GM12878 (cell line): ENCODE data around the gene CCBE1.

Source experiments
- CBX3 ChIP-seq: fragments of 200-600 bp; sonication (generic); IDR thresholded peaks from 2 replicates; pipeline ENCODE4 v1.6.1; 2016; ENCODE audit warnings: low read depth, borderline replicate concordance
- CTCF ChIP-seq, 3 experiments: IDR thresholded peaks in 2 of 3; conservative IDR thresholded peaks in 1 of 3; 2 replicates each; pipeline ENCODE4 v1.5.1; 2011; ENCODE audit warnings: low read depth in 3 of 3, low read length in 3 of 3, mild to moderate bottlenecking in 3 of 3, control low read depth in 2 of 3, moderate library complexity in 2 of 3, inconsistent platforms in 1 of 3, mixed read lengths in 1 of 3; ENCODE audit not compliant: control insufficient read depth in 2 of 3, insufficient read depth in 1 of 3; ENCODE audit errors: extremely low read depth in 1 of 3
- DPF2 ChIP-seq: fragments of 450-650 bp; IDR thresholded peaks from 2 replicates; pipeline ENCODE4 v1.6.1; 2017; ENCODE audit warnings: mild to moderate bottlenecking
- FOXM1 ChIP-seq: IDR thresholded peaks from 2 replicates; pipeline ENCODE4 v1.6.1; 2012; ENCODE audit warnings: low read depth, mild to moderate bottlenecking, inconsistent platforms, low read length, moderate library complexity
- HDAC2 ChIP-seq: fragments of 200-600 bp; sonication (generic); IDR thresholded peaks from 2 replicates; pipeline ENCODE4 v1.6.1; 2017
- NFYB ChIP-seq: IDR thresholded peaks from 2 replicates; pipeline ENCODE4 v1.6.1; 2011; ENCODE audit warnings: low read depth, mild to moderate bottlenecking, low read length, improper control_type of control experiment, moderate library complexity; ENCODE audit not compliant: insufficient read depth
- POLR2A ChIP-seq: IDR thresholded peaks from 2 replicates; pipeline ENCODE4 v1.6.1; 2011; ENCODE audit warnings: low read depth, mild to moderate bottlenecking, low read length
- POLR2AphosphoS5 ChIP-seq: IDR thresholded peaks from 2 replicates; pipeline ENCODE4 v1.6.1; 2011; ENCODE audit warnings: mild to moderate bottlenecking, low read length, inconsistent platforms
- RCOR1 ChIP-seq: conservative IDR thresholded peaks from 2 replicates; pipeline ENCODE4 v1.6.1; 2012; ENCODE audit warnings: low read depth, low read length, improper control_type of control experiment
- RFX5 ChIP-seq: IDR thresholded peaks from 2 replicates; pipeline ENCODE4 v1.6.1; 2011; ENCODE audit warnings: low read depth, low read length, improper control_type of control experiment
- SIX5 ChIP-seq: IDR thresholded peaks from 2 replicates; pipeline ENCODE4 v1.6.1; 2011; ENCODE audit warnings: mild to moderate bottlenecking, low read depth, low read length, moderate library complexity; ENCODE audit not compliant: severe bottlenecking
- USF1 ChIP-seq: IDR thresholded peaks from 2 replicates; pipeline ENCODE4 v1.6.1; 2011; ENCODE audit warnings: borderline replicate concordance, low read depth, mild to moderate bottlenecking, moderate library complexity, mixed read lengths, low read length; ENCODE audit not compliant: insufficient read depth; ENCODE audit errors: extremely low read length
- USF2 ChIP-seq: IDR thresholded peaks from 2 replicates; pipeline ENCODE4 v1.6.1; 2011; ENCODE audit warnings: low read depth, low read length, improper control_type of control experiment, borderline replicate concordance
- ZNF687 ChIP-seq: fragments of 450-650 bp; IDR thresholded peaks from 2 replicates; pipeline ENCODE4 v1.6.1; 2017; ENCODE audit warnings: mild to moderate bottlenecking, moderate library complexity

- TF ChIP-seq RCOR1: no peak
- TF ChIP-seq RFX5: no peak
- TF ChIP-seq DPF2: no peak
- TF ChIP-seq USF1: no peak
- TF ChIP-seq HDAC2: no peak
- no peak for TF ChIP-seq CBX3
- no peak for TF ChIP-seq FOXM1
- TF ChIP-seq NFYB: no peak
- TF ChIP-seq POLR2AphosphoS5: no peak
- no peak for TF ChIP-seq POLR2A
- no peak for TF ChIP-seq USF2
- TF ChIP-seq ZNF687: no peak
- TF ChIP-seq CTCF (IDR thresholded peaks at IDR 0.05 in 2 of 3, conservative IDR thresholded peaks at IDR 0.05 in 1 of 3; ENCODE audit: control insufficient read depth in 2 of 3, extremely low read depth in 1 of 3, insufficient read depth in 1 of 3, low read depth in 3 of 3, low read length in 3 of 3): no peak
- no peak for TF ChIP-seq SIX5
Measured at GRCh38 chr18:59451073-59451472, 246.2 kb downstream of the CCBE1 start.
